IPS DF 19.7 (cell line): ENCODE measurements around the gene DLL1.
"Not testable (repeated sequence)": the region's sequence is repeated elsewhere in the genome, so short reads cannot be mapped to it uniquely, and the experiment has no call there.

Experiments used
- DNase-seq: peaks from one replicate; pipeline ENCODE4 v3.0.0-alpha.2; 2013; ENCODE audit warnings: low read depth, low spot score

DLL1 gene

GRCh38 chr6:170266061-170266825 lies 24.6 kb downstream of the DLL1 start:
- no peak for DNase-seq

- DNase-seq: no peak
These were observed 25.2 kb downstream of the DLL1 start for GRCh38 chr6:170265655-170266054.

GRCh38 chr6:170264644-170265043 lies 26.2 kb downstream of the DLL1 start:
- not testable (repeated sequence) for DNase-seq

GRCh38 chr6:170264086-170264485 lies 26.8 kb downstream of the DLL1 start:
- no peak for DNase-seq

GRCh38 chr6:170263410-170263809 lies 27.5 kb downstream of the DLL1 start:
- no peak for DNase-seq

GRCh38 chr6:170262489-170263088 lies 28.3 kb downstream of the DLL1 start:
- no peak for DNase-seq

- DNase-seq: no peak
These were observed 29.0 kb downstream of the DLL1 start for GRCh38 chr6:170261643-170262488.

- no peak for DNase-seq
These were observed 30.2 kb downstream of the DLL1 start for GRCh38 chr6:170260686-170261085.

- no peak for DNase-seq
These were observed 31.6 kb downstream of the DLL1 start for GRCh38 chr6:170259278-170259677.

- no peak for DNase-seq
These were observed 32.5 kb downstream of the DLL1 start for GRCh38 chr6:170258407-170258806.

GRCh38 chr6:170257376-170257775 lies 33.5 kb downstream of the DLL1 start:
- DNase-seq: no peak

GRCh38 chr6:170256641-170257040 lies 34.2 kb downstream of the DLL1 start:
- DNase-seq: no peak

GRCh38 chr6:170255426-170256125 lies 35.3 kb downstream of the DLL1 start:
- DNase-seq: no peak

- no peak for DNase-seq
These were observed 36.3 kb downstream of the DLL1 start for GRCh38 chr6:170254315-170255213.

- DNase-seq: no peak
These were observed 37.0 kb downstream of the DLL1 start for GRCh38 chr6:170253910-170254269.

GRCh38 chr6:170253226-170253909 lies 37.5 kb downstream of the DLL1 start:
- no peak for DNase-seq

- no peak for DNase-seq
These were observed 38.9 kb downstream of the DLL1 start for GRCh38 chr6:170251776-170252571.

- DNase-seq: no peak
These were observed 39.7 kb downstream of the DLL1 start for GRCh38 chr6:170250981-170251775.

GRCh38 chr6:170250455-170250854 lies 40.4 kb downstream of the DLL1 start:
- DNase-seq: no peak
